Endometrium (tissue), 2 donors: ENCODE measurements around the gene UNK.

Experiments used
- FAIRE-seq: peaks from 2 replicates; lab custom pipeline; 2012; peaks lifted over from hg19 to GRCh38; lab: Jason Lieb, UNC
- donor health status: control.
- donor health status: control.

Gene UNK

GRCh38 chr17:75784473-75785015 lies at the start of gene UNK:
UNK (plus strand) TSS chr17:75784806; CDS start chr17:75784881, 75 bp downstream.
- peak; percentile 91 for FAIRE-seq

GRCh38 chr17:75736173-75736835 lies 48.3 kb upstream of the UNK start:
- FAIRE-seq: no peak

- FAIRE-seq: no peak
Observed at GRCh38 chr17:75737133-75737962, 47.3 kb upstream of the UNK start.

GRCh38 chr17:75738218-75738802 lies 46.3 kb upstream of the UNK start:
- no peak for FAIRE-seq

- FAIRE-seq: no peak
Observed at GRCh38 chr17:75739174-75739573, 45.4 kb upstream of the UNK start.

- FAIRE-seq: no peak
Observed at GRCh38 chr17:75739801-75740200, 44.8 kb upstream of the UNK start.

- no peak for FAIRE-seq
Observed at GRCh38 chr17:75740215-75740614, 44.4 kb upstream of the UNK start.

GRCh38 chr17:75740631-75741077 lies 44.0 kb upstream of the UNK start:
- no peak for FAIRE-seq

GRCh38 chr17:75742337-75742736 lies 42.3 kb upstream of the UNK start:
- no peak for FAIRE-seq

GRCh38 chr17:75743625-75744206 lies 40.9 kb upstream of the UNK start:
- FAIRE-seq: no peak

- no peak for FAIRE-seq
Observed at GRCh38 chr17:75748706-75749105, 35.9 kb upstream of the UNK start.

- no peak for FAIRE-seq
Observed at GRCh38 chr17:75749545-75750389, 34.8 kb upstream of the UNK start.

- FAIRE-seq: no peak
Observed at GRCh38 chr17:75750661-75751423, 33.8 kb upstream of the UNK start.

- FAIRE-seq: no peak
Observed at GRCh38 chr17:75751676-75752404, 32.8 kb upstream of the UNK start.

- no peak for FAIRE-seq
Observed at GRCh38 chr17:75752405-75752709, 32.2 kb upstream of the UNK start.

GRCh38 chr17:75752802-75753513 lies 31.6 kb upstream of the UNK start:
- FAIRE-seq: no peak

GRCh38 chr17:75753514-75754377 lies 30.9 kb upstream of the UNK start:
- no peak for FAIRE-seq

- FAIRE-seq: no peak
Observed at GRCh38 chr17:75754378-75755204, 30.0 kb upstream of the UNK start.
